PFSK-1 (cell line): ENCODE measurements around the gene PIGB.

ENCODE experiments used
- FOXP2 ChIP-seq: optimal IDR thresholded peaks from 2 replicates; pipeline ENCODE3; 2011; ENCODE audit warnings: borderline replicate concordance, control low read depth, inconsistent platforms; ENCODE audit not compliant: insufficient read depth; ENCODE audit errors: extremely low read length, extremely low read depth
- POLR2AphosphoS5 ChIP-seq: IDR thresholded peaks from 2 replicates; pipeline ENCODE4 v1.6.1; 2012; ENCODE audit warnings: low read depth, mild to moderate bottlenecking, control low read depth, low read length, moderate library complexity
- REST ChIP-seq, 2 experiments: IDR thresholded peaks; 2 replicates each; pipeline versions ENCODE4 v1.6.1 to v1.8.0; 2011 to 2012; ENCODE audit warnings: low read depth in 2 of 2, low read length in 2 of 2, control low read depth in 1 of 2, inconsistent platforms in 1 of 2, mild to moderate bottlenecking in 1 of 2, moderate library complexity in 1 of 2; ENCODE audit not compliant: insufficient read depth in 1 of 2
- SIN3A ChIP-seq: IDR thresholded peaks from 2 replicates; pipeline ENCODE4 v1.6.1; 2012; ENCODE audit warnings: mild to moderate bottlenecking, low read length, moderate library complexity, borderline replicate concordance; ENCODE audit not compliant: insufficient read depth
- TAF1 ChIP-seq: IDR thresholded peaks from 2 replicates; pipeline ENCODE4 v1.6.1; 2012; ENCODE audit warnings: low read length, control low read depth, borderline replicate concordance; ENCODE audit not compliant: insufficient read depth

GRCh38 chr15:55327387-55327786, 8.4 kb downstream of the PIGB start:
- TF ChIP-seq POLR2AphosphoS5: no peak
- no peak for TF ChIP-seq TAF1
- TF ChIP-seq REST (IDR thresholded peaks at IDR 0.05; ENCODE audit: insufficient read depth in 1 of 2, low read depth in 2 of 2, low read length in 2 of 2): no peak
- no peak for TF ChIP-seq FOXP2
- no peak for TF ChIP-seq SIN3A
